Adipocyte (in vitro differentiated cells): ENCODE measurements around the gene RASEF.

ENCODE experiments used
- DNase-seq: peaks from one replicate; pipeline ENCODE4 v3.0.0-alpha.2; 2015; ENCODE audit warnings: low read depth
- H3K27me3 ChIP-seq: replicated peaks from 2 replicates; pipeline ENCODE4 v1.7.0; 2013; ENCODE audit warnings: mild to moderate bottlenecking, low read length, moderate library complexity; ENCODE audit not compliant: control insufficient read depth, insufficient read depth
- H3K36me3 ChIP-seq: 2 replicates; pipeline ENCODE4 v1.7.0; 2013; ENCODE audit warnings: low read length, mild to moderate bottlenecking, moderate library complexity; ENCODE audit not compliant: control insufficient read depth, insufficient read depth, severe bottlenecking
- H3K4me1 ChIP-seq: 2 replicates; pipeline ENCODE4 v1.7.0; 2013; ENCODE audit warnings: mild to moderate bottlenecking, low read length, moderate library complexity; ENCODE audit not compliant: control insufficient read depth, insufficient read depth
- H3K4me3 ChIP-seq: 2 replicates; pipeline ENCODE4 v1.7.0; 2013; ENCODE audit warnings: mild to moderate bottlenecking, low read length, moderate library complexity
- H3K9ac ChIP-seq: 2 replicates; pipeline ENCODE4 v1.7.0; 2013; ENCODE audit warnings: mild to moderate bottlenecking, low read length, moderate library complexity
- H3K9me3 ChIP-seq: 2 replicates; pipeline ENCODE4 v1.7.0; 2013; ENCODE audit warnings: mild to moderate bottlenecking, low read length, moderate library complexity; ENCODE audit not compliant: control insufficient read depth

RASEF gene

GRCh38 chr9:83071626-83072025, 8.7 kb upstream of the RASEF start:
- H3K9me3 ChIP-seq = no peaks in the 10 kb centered on the region

GRCh38 chr9:83070261-83070660, 7.3 kb upstream of the RASEF start:
- H3K27me3 ChIP-seq = no peaks in the 10 kb centered on the region
- no peak overlapping the region for H3K4me3 ChIP-seq
- H3K36me3 ChIP-seq = no peaks in the 10 kb centered on the region
- H3K9ac ChIP-seq = no peak overlapping the region
- peak; percentile 55 for DNase-seq
- peaks cover 11% of the 10 kb centered on the region for H3K4me1 ChIP-seq
- H3K9me3 ChIP-seq = no peaks in the 10 kb centered on the region

More at GRCh38 chr9:83071626-83072025, 8.7 kb upstream of the RASEF start:
- Histone ChIP-seq H3K36me3 (no peaks in the 10 kb centered on the region), H3K4me1 (peaks cover 5% of the 10 kb centered on the region), H3K27me3 (no peaks in the 10 kb centered on the region), H3K9ac (no peak overlapping the region), H3K4me3 (no peak overlapping the region)
- no peak for DNase-seq

GRCh38 chr9:83069651-83070050, 6.7 kb upstream of the RASEF start:
- DNase-seq = no peak
- H3K4me1 ChIP-seq = peaks cover 11% of the 10 kb centered on the region
- H3K27me3 ChIP-seq = no peaks in the 10 kb centered on the region
- H3K9ac ChIP-seq = no peak overlapping the region
- H3K4me3 ChIP-seq = no peak overlapping the region
- H3K9me3 ChIP-seq = no peaks in the 10 kb centered on the region
- no peaks in the 10 kb centered on the region for H3K36me3 ChIP-seq

GRCh38 chr9:83068414-83068813, 5.5 kb upstream of the RASEF start:
- Histone ChIP-seq H3K9ac (no peak overlapping the region), H3K9me3 (no peaks in the 10 kb centered on the region), H3K27me3 (peaks cover 6% of the 10 kb centered on the region), H3K4me1 (peaks cover 11% of the 10 kb centered on the region), H3K36me3 (no peaks in the 10 kb centered on the region), H3K4me3 (no peak overlapping the region)
- DNase-seq = no peak

- DNase-seq = no peak
- H3K27me3 ChIP-seq = peaks cover 9% of the 10 kb centered on the region
- H3K4me3 ChIP-seq = no peak overlapping the region
Observed at GRCh38 chr9:83067579-83067978, 4.6 kb upstream of the RASEF start.

GRCh38 chr9:83066771-83067170, 3.8 kb upstream of the RASEF start:
- H3K9me3 ChIP-seq = no peaks in the 10 kb centered on the region
- peaks cover 15% of the 10 kb centered on the region for H3K4me1 ChIP-seq
- H3K9ac ChIP-seq = no peak overlapping the region
- H3K36me3 ChIP-seq = no peaks in the 10 kb centered on the region
- DNase-seq = peak; percentile 77
- H3K4me3 ChIP-seq = no peak overlapping the region
- H3K27me3 ChIP-seq = peaks cover 16% of the 10 kb centered on the region

More at GRCh38 chr9:83067579-83067978, 4.6 kb upstream of the RASEF start:
- Histone ChIP-seq H3K4me1 (peaks cover 11% of the 10 kb centered on the region), H3K9me3 (no peaks in the 10 kb centered on the region), H3K36me3 (no peaks in the 10 kb centered on the region), H3K9ac (no peak overlapping the region)

GRCh38 chr9:83065233-83065632, 2.3 kb upstream of the RASEF start:
- Histone ChIP-seq H3K4me1 (peaks cover 12% of the 10 kb centered on the region), H3K4me3 (no peak overlapping the region), H3K27me3 (peaks cover 31% of the 10 kb centered on the region), H3K9me3 (no peaks in the 10 kb centered on the region), H3K9ac (no peak overlapping the region), H3K36me3 (no peaks in the 10 kb centered on the region)
- no peak for DNase-seq

GRCh38 chr9:83061990-83062650, 822 bp downstream of the RASEF start:
- Histone ChIP-seq H3K4me3 (peak overlapping the region; percentile 60), H3K4me1 (peaks cover 10% of the 10 kb centered on the region), H3K9ac (no peak overlapping the region), H3K27me3 (peaks cover 41% of the 10 kb centered on the region), H3K9me3 (no peaks in the 10 kb centered on the region), H3K36me3 (no peaks in the 10 kb centered on the region)
- peak; percentile 18 for DNase-seq

- H3K9ac ChIP-seq = no peak overlapping the region
- no peaks in the 10 kb centered on the region for H3K36me3 ChIP-seq
- no peak for DNase-seq
- H3K4me1 ChIP-seq = peaks cover 5% of the 10 kb centered on the region
- H3K27me3 ChIP-seq = peaks cover 41% of the 10 kb centered on the region
- H3K9me3 ChIP-seq = no peaks in the 10 kb centered on the region
- H3K4me3 ChIP-seq = no peak overlapping the region
Observed at GRCh38 chr9:83061036-83061435, 1.9 kb downstream of the RASEF start.

GRCh38 chr9:83060556-83060955, 2.4 kb downstream of the RASEF start:
- Histone ChIP-seq H3K36me3 (no peaks in the 10 kb centered on the region), H3K9ac (no peak overlapping the region), H3K4me1 (peaks cover 5% of the 10 kb centered on the region), H3K27me3 (peaks cover 41% of the 10 kb centered on the region), H3K9me3 (no peaks in the 10 kb centered on the region), H3K4me3 (no peak overlapping the region)
- DNase-seq = no peak

GRCh38 chr9:83059417-83059816, 3.5 kb downstream of the RASEF start:
- no peak overlapping the region for H3K9ac ChIP-seq
- H3K4me3 ChIP-seq = no peak overlapping the region
- DNase-seq = no peak
- no peaks in the 10 kb centered on the region for H3K9me3 ChIP-seq
- H3K36me3 ChIP-seq = no peaks in the 10 kb centered on the region
- H3K27me3 ChIP-seq = peaks cover 41% of the 10 kb centered on the region
- peaks cover 5% of the 10 kb centered on the region for H3K4me1 ChIP-seq

GRCh38 chr9:83056911-83057310, 6.0 kb downstream of the RASEF start:
- no peak overlapping the region for H3K9ac ChIP-seq
- H3K36me3 ChIP-seq = no peaks in the 10 kb centered on the region
- peaks cover 2% of the 10 kb centered on the region for H3K4me1 ChIP-seq
- H3K9me3 ChIP-seq = no peaks in the 10 kb centered on the region
- H3K4me3 ChIP-seq = no peak overlapping the region
- peaks cover 26% of the 10 kb centered on the region for H3K27me3 ChIP-seq
- DNase-seq = no peak
